RWPE2 (cell line): ENCODE measurements around the gene CRYZ.

Experiments
- ATAC-seq: fragments of 200-7000 bp; cut with Tn5 transposase; 3 replicates; pipeline ENCODE4 v1.9.1; 2021; ENCODE audit warnings: low read depth
- DNase-seq: peaks from one replicate; pipeline ENCODE4 v3.0.0-alpha.2; 2020; ENCODE audit warnings: low spot score
- H3K27ac ChIP-seq: fragments of 450-650 bp; 2 replicates; pipeline ENCODE4 v1.5.1; 2017; ENCODE audit warnings: mild to moderate bottlenecking; ENCODE audit not compliant: poor library complexity, severe bottlenecking
- H3K27me3 ChIP-seq: fragments of 250-450 bp; sonication (Bioruptor Pico); 2 replicates; pipeline ENCODE4 v1.5.1; 2021; ENCODE audit warnings: mild to moderate bottlenecking, moderate library complexity; ENCODE audit not compliant: insufficient read depth, poor library complexity, severe bottlenecking
- H3K36me3 ChIP-seq: fragments of 250-450 bp; sonication (Bioruptor Pico); 2 replicates; pipeline ENCODE4 v1.5.1; 2020; ENCODE audit warnings: low read depth, mild to moderate bottlenecking, moderate library complexity
- H3K4me1 ChIP-seq: fragments of 250-450 bp; sonication (Bioruptor Pico); 2 replicates; pipeline ENCODE4 v1.5.1; 2021; ENCODE audit warnings: mild to moderate bottlenecking, moderate library complexity; ENCODE audit not compliant: insufficient read depth, poor library complexity, severe bottlenecking
- H3K4me3 ChIP-seq: fragments of 250-450 bp; sonication (Bioruptor Pico); 2 replicates; pipeline ENCODE4 v1.5.1; 2021; ENCODE audit warnings: mild to moderate bottlenecking, moderate library complexity; ENCODE audit not compliant: severe bottlenecking
- H3K9me3 ChIP-seq: fragments of 250-450 bp; sonication (Bioruptor Pico); 2 replicates; pipeline ENCODE4 v1.5.1; 2021; ENCODE audit warnings: mild to moderate bottlenecking, moderate library complexity; ENCODE audit not compliant: severe bottlenecking
- TF ChIP-seq, protein P1 (sequence below): fragments of 450-650 bp; IDR thresholded peaks from one replicate; pipeline ENCODE4 v1.5.1; 2017; ENCODE audit warnings: mild to moderate bottlenecking, moderate library complexity; ENCODE audit not compliant: poor library complexity, severe bottlenecking

Gene CRYZ

DNA sequence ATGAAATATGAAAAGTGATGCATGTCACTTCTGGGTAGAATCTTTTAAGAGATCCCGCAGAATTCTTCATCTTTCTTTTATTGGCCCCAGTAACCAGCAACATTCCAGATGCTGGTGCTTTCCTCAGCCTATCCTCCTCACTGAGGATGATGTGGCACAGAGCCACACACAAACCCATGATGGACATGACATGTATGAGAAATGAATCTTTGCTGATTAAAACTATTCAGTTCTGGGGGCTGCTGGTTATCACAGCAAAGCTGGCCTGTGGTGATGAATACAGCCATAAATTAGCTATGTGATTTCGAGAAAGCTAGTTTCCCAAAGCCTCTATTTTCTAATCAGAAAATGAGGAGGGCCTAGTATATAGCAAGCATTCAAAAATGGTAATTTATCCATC lies 51.0 kb downstream of the CRYZ start:
- Histone ChIP-seq H3K9me3 (no peaks in the 10 kb centered on the region), H3K36me3 (no peaks in the 10 kb centered on the region), H3K27ac (no peak overlapping the region), H3K27me3 (peaks cover 6% of the 10 kb centered on the region), H3K4me3 (no peak overlapping the region), H3K4me1 (no peaks in the 10 kb centered on the region)
- DNase-seq (no peak), ATAC-seq (no peak)
- TF ChIP-seq, protein P1, sequence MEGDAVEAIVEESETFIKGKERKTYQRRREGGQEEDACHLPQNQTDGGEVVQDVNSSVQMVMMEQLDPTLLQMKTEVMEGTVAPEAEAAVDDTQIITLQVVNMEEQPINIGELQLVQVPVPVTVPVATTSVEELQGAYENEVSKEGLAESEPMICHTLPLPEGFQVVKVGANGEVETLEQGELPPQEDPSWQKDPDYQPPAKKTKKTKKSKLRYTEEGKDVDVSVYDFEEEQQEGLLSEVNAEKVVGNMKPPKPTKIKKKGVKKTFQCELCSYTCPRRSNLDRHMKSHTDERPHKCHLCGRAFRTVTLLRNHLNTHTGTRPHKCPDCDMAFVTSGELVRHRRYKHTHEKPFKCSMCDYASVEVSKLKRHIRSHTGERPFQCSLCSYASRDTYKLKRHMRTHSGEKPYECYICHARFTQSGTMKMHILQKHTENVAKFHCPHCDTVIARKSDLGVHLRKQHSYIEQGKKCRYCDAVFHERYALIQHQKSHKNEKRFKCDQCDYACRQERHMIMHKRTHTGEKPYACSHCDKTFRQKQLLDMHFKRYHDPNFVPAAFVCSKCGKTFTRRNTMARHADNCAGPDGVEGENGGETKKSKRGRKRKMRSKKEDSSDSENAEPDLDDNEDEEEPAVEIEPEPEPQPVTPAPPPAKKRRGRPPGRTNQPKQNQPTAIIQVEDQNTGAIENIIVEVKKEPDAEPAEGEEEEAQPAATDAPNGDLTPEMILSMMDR: no peak

DNA sequence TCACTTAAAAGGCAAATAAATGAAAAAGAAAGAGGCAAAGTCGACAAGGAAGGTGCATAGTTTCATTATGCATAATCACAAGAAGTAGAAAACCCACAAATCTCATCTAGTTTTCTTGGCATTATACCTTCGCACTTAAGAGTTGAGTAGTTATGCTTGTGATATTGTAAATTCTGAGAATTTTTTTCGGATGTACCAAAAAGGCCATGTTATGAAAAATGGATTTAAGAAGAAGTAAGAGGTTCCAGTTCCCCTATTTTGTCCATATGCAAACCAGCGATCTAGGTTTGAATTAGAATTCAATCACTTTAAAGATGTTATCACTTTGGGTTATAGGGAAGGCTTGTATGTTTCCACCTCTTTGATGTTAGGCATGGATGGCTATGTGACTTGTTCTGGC lies 51.4 kb downstream of the CRYZ start:
- Histone ChIP-seq H3K27me3 (peaks cover 6% of the 10 kb centered on the region), H3K4me3 (no peak overlapping the region), H3K36me3 (no peaks in the 10 kb centered on the region), H3K9me3 (no peaks in the 10 kb centered on the region), H3K4me1 (no peaks in the 10 kb centered on the region), H3K27ac (no peak overlapping the region)
- TF ChIP-seq, protein P1: no peak
- ATAC-seq: no peak
- DNase-seq: no peak

DNA sequence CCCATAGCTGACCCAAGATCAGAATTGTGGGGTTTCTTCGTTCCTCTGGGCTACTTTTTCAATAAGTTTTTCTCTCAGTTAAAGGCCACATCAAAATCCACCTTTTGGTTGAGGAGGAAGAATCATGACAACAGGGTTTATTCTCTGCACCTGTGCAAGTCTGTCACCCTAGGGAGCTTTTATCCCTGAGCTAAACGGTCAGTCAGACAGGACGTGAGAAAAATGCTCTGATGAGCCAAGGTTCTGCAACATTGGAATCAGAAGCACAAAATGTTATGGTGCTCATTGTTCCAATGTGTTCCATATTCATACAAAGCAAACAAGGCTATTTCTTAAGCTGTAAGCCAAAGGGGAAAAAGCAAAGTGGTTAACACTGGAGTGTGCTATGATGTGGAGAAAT lies 51.8 kb downstream of the CRYZ start:
- Histone ChIP-seq H3K36me3 (no peaks in the 10 kb centered on the region), H3K4me1 (no peaks in the 10 kb centered on the region), H3K9me3 (no peaks in the 10 kb centered on the region), H3K27ac (no peak overlapping the region), H3K27me3 (peaks cover 6% of the 10 kb centered on the region), H3K4me3 (no peak overlapping the region)
- DNase-seq (no peak), ATAC-seq (no peak)
- TF ChIP-seq, protein P1: no peak

DNA sequence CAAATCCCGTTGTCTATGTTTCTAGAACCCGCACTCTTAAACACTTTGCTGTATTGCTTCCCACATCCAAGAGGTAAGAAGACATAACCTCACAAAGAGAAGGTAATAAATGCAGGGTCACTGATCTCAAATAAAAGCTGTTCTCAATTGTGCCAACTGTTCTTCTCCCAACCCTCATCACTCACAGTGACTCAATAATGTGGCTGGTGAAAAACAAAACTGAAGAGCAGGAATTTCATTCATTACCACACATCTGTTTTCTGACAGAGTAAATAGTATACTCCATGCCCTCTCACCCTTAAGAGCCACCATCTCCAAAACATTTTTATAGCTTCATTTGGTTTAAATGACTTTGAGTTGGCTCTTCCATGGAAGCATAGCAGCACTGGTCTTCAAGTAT lies 53.0 kb downstream of the CRYZ start:
- ATAC-seq: no peak
- Histone ChIP-seq H3K4me3 (no peak overlapping the region), H3K36me3 (no peaks in the 10 kb centered on the region), H3K9me3 (no peaks in the 10 kb centered on the region), H3K27ac (no peak overlapping the region), H3K4me1 (no peaks in the 10 kb centered on the region), H3K27me3 (peaks cover 6% of the 10 kb centered on the region)
- no peak for DNase-seq
- TF ChIP-seq, protein P1: no peak

DNA sequence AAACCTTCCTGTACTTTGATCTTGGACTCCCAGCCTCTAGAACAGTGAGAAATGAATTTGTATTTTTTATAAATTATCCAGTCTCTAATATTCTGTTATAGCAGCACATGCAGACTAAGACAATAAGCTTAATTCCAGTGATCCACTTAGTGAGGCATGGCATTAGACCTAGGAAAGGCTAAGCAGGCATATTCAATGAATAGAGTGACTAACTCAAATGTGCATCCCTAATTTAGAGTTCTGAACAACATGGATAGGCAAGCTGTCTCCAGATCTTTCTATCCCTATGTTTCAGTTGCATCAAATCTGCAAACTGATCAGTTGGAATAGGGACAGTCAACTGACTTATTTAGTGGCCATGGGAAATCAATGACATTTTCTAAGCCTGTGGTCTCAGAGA lies 54.9 kb downstream of the CRYZ start:
- Histone ChIP-seq H3K9me3 (no peaks in the 10 kb centered on the region), H3K4me1 (no peaks in the 10 kb centered on the region), H3K27me3 (peaks cover 24% of the 10 kb centered on the region), H3K4me3 (no peak overlapping the region), H3K27ac (no peak overlapping the region), H3K36me3 (no peaks in the 10 kb centered on the region)
- TF ChIP-seq, protein P1: no peak
- no peak for ATAC-seq
- no peak for DNase-seq
